ENCODE data around the gene MYO1D.
"Not testable (repeated sequence)": the region's sequence is repeated elsewhere in the genome, so short reads cannot be mapped to it uniquely, and the experiment has no call there.

Gene MYO1D

DNA sequence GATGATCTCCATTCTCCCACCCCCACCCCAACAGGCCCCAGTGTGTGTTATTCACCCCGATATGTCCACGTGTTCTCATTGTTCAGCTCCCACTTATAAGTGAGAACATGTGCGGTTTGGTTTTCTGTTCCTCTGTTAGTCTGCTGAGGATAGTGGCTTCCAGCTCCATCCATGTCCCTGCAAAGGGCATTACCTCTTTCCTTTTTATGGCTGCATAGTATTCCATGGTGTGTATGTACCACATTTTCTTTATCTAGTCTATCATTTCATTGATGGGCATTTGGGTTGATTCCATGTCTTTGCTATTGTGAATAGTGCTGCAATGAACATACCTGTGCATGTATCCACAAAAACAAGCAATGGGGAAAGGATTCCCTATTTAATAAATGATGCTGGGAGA lies 162.7 kb downstream of the MYO1D start:
- not testable (repeated sequence) for H3K4me3 ChIP-seq (ENCODE audit: low read depth, low read length); DNase-seq (ENCODE audit: low read depth)

DNA sequence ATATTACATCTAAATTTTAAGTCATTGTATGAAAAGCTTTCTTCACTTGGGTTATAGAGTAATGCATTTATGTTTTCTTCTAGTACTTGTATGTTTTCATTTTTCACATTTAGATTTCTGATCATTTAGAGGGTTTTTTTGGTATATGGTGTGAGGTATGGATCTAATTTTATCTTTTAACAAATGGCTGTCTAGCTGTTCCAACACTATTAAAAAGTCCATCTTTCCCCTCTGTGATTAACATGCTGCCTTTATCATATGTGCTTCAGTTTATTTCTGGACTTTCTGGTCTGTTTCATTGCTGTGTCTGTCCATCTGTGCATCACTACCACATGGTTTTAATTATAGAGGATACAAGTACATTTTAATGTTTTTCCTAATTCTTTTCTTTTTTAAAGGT lies 163.8 kb downstream of the MYO1D start:
- DNase-seq (ENCODE audit: low read depth): no peak
- no peak overlapping the region for H3K4me3 ChIP-seq (ENCODE audit: low read depth, low read length)

DNA sequence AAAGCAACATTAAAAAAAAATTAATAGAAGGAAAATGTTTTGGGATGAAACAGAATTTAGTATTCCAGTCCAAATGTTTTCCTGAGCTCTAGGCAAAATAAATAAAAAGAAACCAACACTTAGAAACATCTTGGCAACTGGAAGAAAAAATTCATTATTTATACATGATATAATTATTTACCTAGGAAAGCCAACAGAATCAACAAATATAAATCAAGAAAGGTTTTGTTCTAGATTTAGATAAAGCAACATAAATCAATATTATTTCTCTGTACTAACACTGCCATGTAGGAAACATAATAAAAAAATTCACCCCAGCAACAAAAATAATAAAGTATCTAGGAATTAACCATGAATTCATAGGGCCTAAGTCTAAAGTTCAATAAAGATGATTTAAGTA lies 167.4 kb downstream of the MYO1D start:
- no peak for DNase-seq (ENCODE audit: low read depth)
- H3K4me3 ChIP-seq (ENCODE audit: low read depth, low read length): no peak overlapping the region

DNA sequence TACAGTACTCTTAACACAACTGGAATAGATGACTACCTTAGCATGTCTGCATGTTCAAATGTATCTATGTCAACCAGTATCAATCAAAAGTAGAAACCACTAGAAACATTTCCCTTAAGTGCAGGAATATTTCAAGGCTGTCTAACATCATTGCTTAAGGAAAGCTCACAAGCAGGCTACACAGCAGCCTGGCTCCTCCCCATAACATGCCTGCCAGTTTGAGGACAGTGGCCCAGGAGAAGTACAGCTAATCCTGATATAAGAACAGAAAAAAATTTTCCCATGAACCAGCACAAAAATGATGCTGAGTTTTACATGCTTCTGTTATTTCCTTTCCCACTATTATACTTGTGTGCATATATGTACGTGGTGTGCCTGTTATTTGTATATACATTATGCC lies 175.1 kb downstream of the MYO1D start:
- no peak for DNase-seq (ENCODE audit: low read depth)
- H3K4me3 ChIP-seq (ENCODE audit: low read depth, low read length): no peak overlapping the region

DNA sequence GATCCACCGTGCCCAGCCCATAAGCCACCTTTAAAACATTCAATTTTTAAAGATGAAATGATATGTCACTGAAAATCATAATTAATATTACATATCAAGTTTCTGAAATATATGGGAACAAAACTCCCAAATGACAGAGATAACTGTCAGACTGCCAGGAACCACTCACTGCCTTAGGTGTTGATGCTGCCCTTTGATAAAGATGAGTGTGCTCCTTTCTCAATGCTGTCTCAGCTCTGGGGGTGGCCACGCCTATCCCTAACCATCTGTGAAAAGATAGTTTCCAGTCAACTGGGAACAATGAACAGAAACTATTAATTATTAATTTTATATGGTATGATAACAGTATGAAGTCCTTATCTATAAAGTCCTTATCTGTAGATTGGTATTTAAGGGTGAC lies 177.7 kb downstream of the MYO1D start:
- no peak for DNase-seq (ENCODE audit: low read depth)
- no peak overlapping the region for H3K4me3 ChIP-seq (ENCODE audit: low read depth, low read length)

DNA sequence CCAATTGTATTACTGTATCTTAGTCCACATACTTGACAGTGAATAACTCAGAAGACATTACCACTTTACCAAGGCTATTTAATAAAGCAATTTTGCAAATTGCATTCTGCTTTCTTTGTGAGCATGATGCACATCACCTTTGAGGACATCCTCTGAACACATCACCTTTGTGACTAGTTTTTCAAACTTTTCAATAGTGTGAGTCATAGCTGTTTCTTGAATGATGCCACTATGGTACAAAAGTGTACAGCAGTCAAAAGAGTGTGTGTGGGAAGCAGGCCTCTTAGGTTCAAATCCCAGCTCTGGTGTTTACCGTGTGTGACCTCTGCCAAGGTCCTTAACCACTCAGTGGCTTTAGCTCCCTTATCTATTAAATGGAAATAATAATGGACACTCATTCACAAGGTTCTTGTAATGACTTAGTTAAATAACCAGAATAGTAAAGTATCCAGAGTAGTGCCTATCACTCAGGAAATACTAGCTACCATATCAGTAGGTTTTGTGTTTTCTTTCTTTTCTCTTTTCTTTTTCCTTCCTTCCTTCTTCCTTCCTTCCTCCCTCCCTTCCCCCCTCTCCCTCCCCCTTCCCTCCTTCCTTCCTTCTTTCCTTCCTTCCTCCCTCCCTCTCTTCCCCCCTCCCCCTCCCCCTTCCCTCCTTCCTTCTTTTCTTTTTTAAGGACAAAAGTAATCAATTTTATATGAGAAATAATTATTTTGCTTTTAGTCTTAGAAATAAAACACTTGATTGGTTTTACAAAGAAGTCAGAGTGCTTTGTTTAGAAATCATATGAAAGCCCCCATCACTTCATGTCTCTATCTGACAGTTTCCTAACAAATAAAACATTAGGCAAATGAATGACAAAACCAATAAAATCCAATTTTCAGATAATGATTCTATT lies 178.9 kb downstream of the MYO1D start:
- no peak for DNase-seq (ENCODE audit: low read depth)
- no peak overlapping the region for H3K4me3 ChIP-seq (ENCODE audit: low read depth, low read length)

DNA sequence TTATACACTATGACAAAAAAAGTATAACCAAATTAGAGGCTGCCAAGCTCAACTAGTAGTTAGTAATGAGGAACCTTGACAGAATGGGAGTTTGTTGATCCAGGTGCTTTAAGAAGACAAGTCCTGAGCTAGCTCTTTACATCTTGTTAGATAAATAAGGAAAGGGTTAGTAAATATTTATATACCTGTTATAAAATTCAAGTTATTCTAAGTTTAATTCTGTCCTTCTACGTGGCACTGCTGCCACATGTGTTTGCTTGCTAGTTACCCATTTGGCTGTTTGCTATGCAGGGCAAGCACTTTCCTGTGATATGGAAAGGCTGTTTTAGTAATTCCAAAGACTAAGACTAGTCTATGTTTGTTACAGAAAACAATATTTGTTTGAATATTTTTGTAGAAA lies 180.5 kb downstream of the MYO1D start:
- no peak overlapping the region for H3K4me3 ChIP-seq (ENCODE audit: low read depth, low read length)
- DNase-seq (ENCODE audit: low read depth): no peak

DNA sequence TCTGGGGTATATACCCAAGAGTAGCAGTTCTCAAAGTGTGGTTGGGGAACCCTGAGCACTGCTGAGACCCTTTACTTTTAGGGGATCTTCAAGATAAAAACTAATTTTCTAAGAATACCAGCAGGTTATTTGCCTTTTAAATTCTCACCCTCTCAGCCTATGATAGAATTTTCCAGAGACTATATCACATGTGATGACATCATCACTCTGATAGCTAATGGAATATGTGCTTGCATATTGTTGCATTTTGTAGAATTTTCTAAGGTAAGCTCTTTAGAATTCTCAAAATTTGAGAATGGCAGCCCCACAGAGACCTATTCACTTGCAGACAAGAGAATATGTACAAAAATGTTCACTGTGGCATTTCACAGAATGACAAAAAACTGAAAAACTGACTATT lies 181.1 kb downstream of the MYO1D start:
- no peak overlapping the region for H3K4me3 ChIP-seq (ENCODE audit: low read depth, low read length)
- DNase-seq (ENCODE audit: low read depth): no peak

DNA sequence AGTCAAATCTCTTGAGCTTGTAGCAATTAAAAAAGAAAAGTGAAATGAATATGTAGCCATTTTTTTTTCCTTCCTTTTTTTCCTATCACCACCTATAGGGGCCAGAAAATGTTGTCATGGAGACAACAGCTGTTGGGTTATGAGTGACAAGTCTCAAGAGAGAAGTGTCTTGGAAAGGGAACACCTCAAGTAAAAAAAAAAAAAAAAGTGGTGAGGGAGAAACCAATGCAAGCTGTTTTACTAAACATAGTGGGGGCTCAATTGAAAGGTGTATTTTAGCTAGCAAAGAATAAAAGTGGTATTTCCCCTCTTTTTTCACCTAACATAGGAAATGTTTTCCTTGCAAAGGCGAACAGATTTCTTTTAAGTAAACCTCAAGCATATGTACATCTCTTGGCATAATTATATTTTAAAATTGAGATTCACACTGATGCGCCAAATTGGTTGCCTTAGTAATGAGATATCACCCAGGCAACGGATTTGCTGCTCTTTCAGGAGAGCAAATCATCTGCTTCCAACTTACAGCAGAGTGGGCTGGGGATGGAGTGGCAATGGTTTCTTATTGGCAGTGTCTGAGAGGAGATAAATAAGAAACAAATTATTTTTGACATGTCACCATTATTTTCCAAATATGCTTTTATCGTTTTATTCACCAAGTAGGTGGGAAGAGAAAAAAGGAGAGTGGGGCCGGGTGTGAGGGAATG lies 183.6 kb downstream of the MYO1D start:
- H3K4me3 ChIP-seq (ENCODE audit: low read depth, low read length): no peak overlapping the region
- no peak for DNase-seq (ENCODE audit: low read depth)

DNA sequence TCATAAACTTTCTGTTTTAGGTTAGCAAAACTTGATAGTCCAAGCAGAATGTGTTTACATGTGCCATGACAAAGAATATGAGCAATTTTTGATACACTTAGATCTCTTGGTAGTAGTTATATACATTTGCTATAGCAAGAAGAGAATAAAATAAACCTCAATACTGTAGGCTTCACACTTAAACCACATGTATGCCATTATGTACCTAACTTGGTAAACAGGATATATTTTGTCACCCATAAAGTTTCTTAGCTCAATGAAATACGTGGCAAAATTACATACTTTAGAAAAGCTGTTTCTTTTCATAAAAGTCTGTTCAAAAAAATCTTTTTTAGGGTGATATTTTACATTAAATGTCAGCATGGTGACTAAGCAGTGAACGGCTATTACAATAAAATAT lies 184.7 kb downstream of the MYO1D start:
- H3K4me3 ChIP-seq (ENCODE audit: low read depth, low read length): no peak overlapping the region
- DNase-seq (ENCODE audit: low read depth): no peak

DNA sequence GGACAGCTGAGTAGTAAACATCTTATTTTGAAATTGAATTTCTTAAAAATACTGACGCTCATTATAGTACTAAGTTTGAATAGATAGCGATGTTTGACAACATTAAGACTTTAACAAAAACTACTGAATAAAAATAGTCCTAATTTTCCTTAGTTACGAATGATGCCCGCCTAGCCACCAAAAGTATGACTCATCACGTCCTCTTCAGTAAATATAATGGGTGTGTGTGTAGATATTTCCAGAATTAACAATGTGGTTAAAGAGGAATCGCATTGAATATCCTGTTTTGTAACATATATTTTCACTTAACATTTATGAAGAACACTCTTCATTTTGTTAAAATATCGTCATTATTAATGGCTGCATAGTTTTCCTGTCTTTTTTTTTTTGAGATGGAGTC lies 187.6 kb downstream of the MYO1D start:
- H3K4me3 ChIP-seq (ENCODE audit: low read depth, low read length): no peak overlapping the region
- DNase-seq (ENCODE audit: low read depth): no peak

DNA sequence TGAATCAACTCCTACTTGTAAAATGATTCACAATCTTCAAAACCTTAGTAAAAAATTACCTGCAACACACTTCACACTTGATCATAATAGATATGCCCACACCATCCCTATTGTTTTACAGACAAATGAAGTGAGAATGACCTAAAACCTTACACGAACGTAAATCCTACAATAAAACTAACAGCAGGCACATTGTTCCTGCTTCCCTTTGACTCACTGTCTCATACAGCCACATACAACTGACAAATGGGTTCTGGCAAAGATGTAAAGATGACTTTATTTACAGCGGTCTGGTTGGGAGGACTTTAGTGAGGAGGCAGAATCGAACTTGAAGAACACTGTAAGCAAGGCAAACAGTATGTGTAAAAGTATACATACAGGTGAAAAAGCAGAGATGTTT lies 188.7 kb downstream of the MYO1D start:
- DNase-seq (ENCODE audit: low read depth): no peak
- no peak overlapping the region for H3K4me3 ChIP-seq (ENCODE audit: low read depth, low read length)

DNA sequence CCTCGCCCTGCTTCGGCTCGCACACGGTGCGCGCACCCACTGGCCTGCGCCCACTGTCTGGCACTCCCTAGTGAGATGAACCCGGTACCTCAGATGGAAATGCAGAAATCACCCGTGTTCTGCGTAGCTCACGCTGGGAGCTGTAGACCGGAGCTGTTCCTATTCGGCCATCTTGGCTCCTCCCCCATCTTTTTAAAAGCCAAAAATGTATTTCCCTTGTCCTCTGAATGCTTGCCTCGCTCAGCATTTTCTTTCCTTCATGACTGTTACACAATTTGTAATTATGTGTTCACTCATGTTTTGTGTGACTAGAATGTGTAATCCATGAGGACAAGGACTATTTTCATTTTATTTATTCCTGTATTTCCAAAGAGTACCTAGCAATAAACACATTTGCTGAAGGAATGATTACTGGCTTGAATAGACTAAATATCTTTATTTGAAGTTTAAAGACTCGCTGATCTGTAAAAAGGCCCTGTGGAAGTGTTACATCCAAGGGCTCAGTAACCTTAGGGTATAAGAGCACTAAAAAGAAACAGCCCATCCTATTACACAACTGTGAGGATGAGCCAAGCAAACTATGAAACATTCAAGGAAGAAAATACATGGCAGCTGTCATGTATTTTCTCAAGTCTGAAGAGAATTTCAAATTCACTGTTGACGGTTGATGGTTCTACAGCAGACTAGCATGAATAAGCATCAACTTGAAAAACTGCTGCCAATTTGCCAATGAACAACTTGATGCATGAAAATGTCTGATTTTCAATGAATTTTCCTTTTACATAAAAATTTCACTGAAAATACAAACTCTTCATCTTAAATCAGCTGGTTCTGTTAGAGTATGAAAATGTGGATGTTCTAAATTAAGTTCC lies 192.6 kb downstream of the MYO1D start:
- no peak for DNase-seq (ENCODE audit: low read depth)
- H3K4me3 ChIP-seq (ENCODE audit: low read depth, low read length): no peak overlapping the region

DNA sequence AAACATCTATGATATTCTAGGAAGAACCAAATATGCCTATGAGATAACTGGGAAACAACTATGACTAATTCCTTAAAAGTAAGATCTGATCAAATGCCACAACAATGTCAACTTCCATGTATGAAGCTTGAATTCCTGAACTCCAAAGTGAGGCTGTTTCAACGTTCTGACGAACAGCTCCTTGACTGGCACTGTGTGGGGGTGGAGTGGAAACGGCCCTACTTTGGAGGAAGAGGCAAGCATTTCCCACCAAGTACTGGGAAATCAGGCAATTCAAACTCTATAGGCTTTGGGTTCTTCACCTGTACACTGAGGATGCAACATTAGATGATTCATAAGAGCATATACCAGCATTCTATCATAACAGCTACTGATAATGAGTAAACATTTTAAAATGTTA lies 203.0 kb downstream of the MYO1D start:
- no peak for DNase-seq (ENCODE audit: low read depth)
- no peak overlapping the region for H3K4me3 ChIP-seq (ENCODE audit: low read depth, low read length)

DNA sequence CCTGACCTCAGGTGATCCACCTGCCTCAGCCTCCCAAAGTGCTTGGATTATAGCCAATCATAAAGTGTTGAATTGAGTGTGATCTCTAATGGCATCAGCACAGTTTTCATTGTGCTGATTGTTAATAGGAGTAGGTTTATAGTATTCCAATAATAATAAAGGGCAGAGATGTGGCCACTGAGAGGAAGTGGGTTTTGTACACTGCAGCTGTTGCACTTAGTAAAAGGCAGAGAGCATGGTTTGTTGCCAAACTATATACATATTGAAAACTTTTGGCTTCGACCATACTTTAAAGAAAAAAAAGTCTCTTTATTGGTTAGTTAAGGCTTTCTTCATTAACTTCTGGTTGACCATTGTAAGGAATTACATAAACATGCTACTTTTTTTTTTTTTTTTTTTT lies 204.2 kb downstream of the MYO1D start:
- no peak for DNase-seq (ENCODE audit: low read depth)

DNA sequence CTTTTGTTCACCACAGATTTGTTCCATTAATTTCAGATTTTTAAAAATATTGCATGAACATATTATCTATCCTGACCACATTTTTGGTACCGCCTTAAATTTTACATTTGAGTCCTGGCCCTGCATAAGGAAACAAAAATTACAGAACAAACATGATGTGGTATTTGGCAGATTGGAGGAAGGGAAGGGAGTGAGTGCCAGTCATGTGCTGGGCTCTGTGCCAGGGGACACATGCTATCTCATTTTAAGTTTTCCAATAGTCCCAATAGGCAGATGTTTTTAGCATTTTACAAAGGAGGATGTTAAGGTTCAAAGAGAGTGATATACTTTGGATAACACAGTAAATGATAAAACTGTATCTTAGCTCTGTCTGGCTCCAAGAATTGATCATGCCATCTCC lies 205.0 kb downstream of the MYO1D start:
- H3K4me3 ChIP-seq (ENCODE audit: low read depth, low read length): no peak overlapping the region
- no peak for DNase-seq (ENCODE audit: low read depth)

More for the DNA sequence above, 204.2 kb downstream of the MYO1D start:
- H3K4me3 ChIP-seq (ENCODE audit: low read depth, low read length): no peak overlapping the region

DNA sequence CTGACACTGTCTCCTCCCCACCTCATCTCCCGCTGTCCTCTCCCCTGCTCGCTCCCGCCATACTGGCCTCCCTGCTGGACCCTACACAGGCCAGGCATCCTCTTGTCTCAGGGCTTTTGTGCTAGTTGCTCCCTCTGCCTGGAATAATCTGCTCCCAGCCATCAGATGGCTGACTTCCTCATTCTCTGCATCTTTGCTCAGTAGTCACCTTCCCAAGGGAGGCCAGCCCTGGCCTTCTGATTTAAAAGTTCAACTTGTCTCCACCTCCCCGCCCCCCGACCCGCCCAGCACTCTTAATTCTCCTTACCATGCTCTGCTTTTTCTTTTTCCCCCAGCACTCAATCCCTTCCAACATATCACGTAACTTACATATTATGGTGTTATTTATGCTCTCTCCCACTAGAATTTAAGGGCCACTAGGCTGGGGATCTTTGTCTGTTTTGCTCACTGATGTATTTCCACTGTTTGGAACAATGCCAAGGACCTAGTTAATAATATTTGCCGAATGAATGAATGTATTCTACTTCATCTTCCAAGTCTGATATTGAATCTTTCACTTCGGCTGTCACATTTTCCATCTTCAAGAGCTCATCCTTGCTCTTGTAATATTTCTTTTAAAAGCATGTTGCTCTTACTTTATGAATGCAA lies 211.9 kb downstream of the MYO1D start:
- DNase-seq (ENCODE audit: low read depth): no peak
- H3K4me3 ChIP-seq (ENCODE audit: low read depth, low read length): no peak overlapping the region

DNA sequence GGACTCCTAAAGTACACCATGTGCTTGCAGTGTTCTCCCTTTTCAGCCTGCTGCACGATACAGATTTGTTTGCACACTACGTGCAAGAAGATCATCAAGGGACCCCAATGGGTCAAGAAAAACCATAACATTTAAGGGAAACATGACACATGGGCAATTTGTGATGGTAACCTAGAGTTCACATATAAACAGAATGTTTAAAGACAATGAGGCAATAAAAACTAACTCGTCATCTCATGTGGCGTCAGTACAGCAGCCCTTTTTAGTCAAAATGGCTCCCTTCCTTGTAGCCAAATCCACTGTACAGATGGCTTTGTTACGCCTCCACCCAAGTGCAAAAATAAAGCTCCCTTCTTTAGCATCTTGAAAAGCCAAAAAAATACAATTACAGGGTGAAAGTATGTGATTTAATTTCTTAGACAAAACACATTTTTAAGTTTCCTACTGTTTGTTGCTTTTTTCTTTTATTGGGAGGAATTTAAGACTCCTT lies 216.4 kb downstream of the MYO1D start:
- no peak for DNase-seq (ENCODE audit: low read depth)
- H3K4me3 ChIP-seq (ENCODE audit: low read depth, low read length): no peak overlapping the region

DNA sequence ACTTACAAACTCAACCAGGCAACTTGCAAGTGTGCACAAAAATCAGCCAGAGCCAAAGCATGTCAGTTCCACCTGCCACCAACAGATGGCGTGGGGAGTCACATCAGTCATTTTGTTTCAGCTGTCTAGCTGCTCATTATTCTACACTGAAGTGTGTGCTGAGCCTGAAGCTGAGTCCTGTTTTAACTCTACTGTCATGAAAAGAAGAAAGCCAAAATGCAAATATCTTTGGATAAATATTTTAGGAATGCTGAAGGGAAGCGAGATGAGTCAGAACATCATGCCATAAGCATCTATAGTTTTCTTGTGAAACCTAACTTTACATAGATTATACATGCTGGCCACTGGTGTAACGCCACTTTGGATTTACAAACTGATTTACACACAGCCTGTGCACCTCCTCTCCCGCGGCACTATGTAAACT lies 217.5 kb downstream of the MYO1D start:
- H3K4me3 ChIP-seq (ENCODE audit: low read depth, low read length): no peak overlapping the region
- DNase-seq (ENCODE audit: low read depth): peak; percentile 9

All from skeletal muscle cell (primary cell).